HepG2 (cell line): ENCODE measurements around the gene HNRNPUL2. TPM values are rescaled to one million over a fixed set of nuclear protein-coding genes. Genes with fewer than 3 reads are reported as not detected.

Experiments used
- DRAP1 ChIP-seq: IDR thresholded peaks from 2 replicates; pipeline ENCODE4 v1.6.1; 2016; ENCODE audit warnings: missing genetic modification reagents, missing compliant biosample characterization
- E2F5 ChIP-seq: sonication (generic); formaldehyde crosslinking; conservative IDR thresholded peaks from 2 replicates; pipeline ENCODE4 v1.4.0; 2020; ENCODE audit warnings: missing genetic modification reagents
- JUN ChIP-seq: sonication (generic); formaldehyde crosslinking; IDR thresholded peaks from 2 replicates; pipeline ENCODE4 v1.4.0; 2020; ENCODE audit warnings: mild to moderate bottlenecking, missing genetic modification reagents
- MBNL3 ChIP-seq: fragments of 250-450 bp; sonication (Bioruptor Pico); conservative IDR thresholded peaks from 2 replicates; pipeline ENCODE4 v1.8.0; 2022; ENCODE audit warnings: mild to moderate bottlenecking, inconsistent platforms
- MLXIP ChIP-seq: sonication (generic); formaldehyde crosslinking; IDR thresholded peaks from 2 replicates; pipeline ENCODE4 v1.9.0; 2021; ENCODE audit warnings: missing genetic modification reagents, borderline replicate concordance
- PTBP1 ChIP-seq: fragments of 200-400 bp; formaldehyde crosslinking; IDR thresholded peaks from 2 replicates; pipeline ENCODE4 v1.6.1; 2018; ENCODE audit warnings: low read length, low read depth; ENCODE audit not compliant: poor library complexity, severe bottlenecking
- RFX5 ChIP-seq: IDR thresholded peaks from 2 replicates; pipeline ENCODE4 v1.6.1; 2011; ENCODE audit warnings: low read depth, low read length, improper control_type of control experiment
- RXRB ChIP-seq: IDR thresholded peaks from 2 replicates; pipeline ENCODE4 v1.6.1; 2016; ENCODE audit warnings: borderline replicate concordance, missing genetic modification reagents, missing compliant biosample characterization
- SRF ChIP-seq: IDR thresholded peaks from 2 replicates; pipeline ENCODE4 v1.6.1; 2011; ENCODE audit warnings: mild to moderate bottlenecking, low read depth, low read length, moderate library complexity
- ZBTB40 ChIP-seq, 2 experiments: fragments of 450-650 bp in 1 of 2; sonication (generic) in 1 of 2; formaldehyde crosslinking in 1 of 2; IDR thresholded peaks; 2 replicates each; pipeline versions ENCODE4 v1.6.1 to v1.8.0; 2016 to 2022; ENCODE audit warnings: antibody characterized with exemption in 1 of 2, mild to moderate bottlenecking in 1 of 2, missing genetic modification reagents in 1 of 2
- ZNF143 ChIP-seq: sonication (generic); formaldehyde crosslinking; IDR thresholded peaks from 2 replicates; pipeline ENCODE4 v1.4.0; 2020; ENCODE audit warnings: missing genetic modification reagents
- ZNF580 ChIP-seq: IDR thresholded peaks from 2 replicates; pipeline ENCODE4 v1.6.1; 2016; ENCODE audit warnings: low read depth, borderline replicate concordance
- polyA plus RNA-seq, 8 experiments: library from polyadenylated mRNA; depleted of rRNA in 3 of 8; stranded (reverse) in 7 of 8; unstranded in 1 of 8; fragments of >200 nt; fragmentation: Illumina TruSeq in 4 of 8; extraction: Trizol in 4 of 8; gene quantifications; 2 replicates each; pipeline versions ENCODE4 v1.2.1 to v1.2.3, GENCODE V29; 2011 to 2016; ENCODE audit warnings: low read depth in 4 of 8, missing spikeins in 1 of 8, mixed read lengths in 1 of 8; ENCODE audit not compliant: insufficient read depth in 1 of 8
- total RNA-seq, 5 experiments: library from RNA; depleted of rRNA; stranded (reverse); fragments of >200 nt; fragmentation: Illumina TruSeq; extraction: Trizol; gene quantifications; 2 replicates each; pipeline ENCODE4 v1.2.3, GENCODE V29; 2016; ENCODE audit warnings: low read depth in 1 of 5

HNRNPUL2 gene
- total and polyA plus RNA-seq, 2 of the 13 experiments (the other 11 are each of a cell fraction or from before 2014, with no cell fraction given) = 8.4 to 9.6 TPM

- TF ChIP-seq PTBP1 (no peak), DRAP1 (peak; percentile 90), MLXIP (CRISPR knock-in tag) (no peak), RXRB (CRISPR knock-in tag) (no peak), ZNF580 (no peak; the same call in 1 of the 2 replicates), RFX5 (no peak), ZBTB40 (IDR thresholded peaks at IDR 0.05) (no peak), ZBTB40 (CRISPR knock-in tag; IDR thresholded peaks at IDR 0.05) (no peak), SRF (no peak), MBNL3 (CRISPR knock-in tag) (no peak), JUN (CRISPR knock-in tag) (no peak), ZNF143 (no peak), E2F5 (CRISPR knock-in tag) (no peak)
Observed at GRCh38 chr11:62705880-62706849, 21.1 kb downstream of the HNRNPUL2 start (continued).
